ENCODE results near the gene CDK19.
A peak's percentile ranks its signal among the peaks of the same experiment; 100 is the strongest.

Gene CDK19

GRCh38 chr6:110682460-110682853 lies 132.8 kb downstream of the CDK19 start:
- peaks cover 0 to 12% (median 0%) of the 10 kb centered on the region in 4 donors for H3K4me1 ChIP-seq
- H3K27me3 ChIP-seq, result no peaks in the 10 kb centered on the region
- intact Hi-C loops (cut with DNase I; ENCODE audit: low total_unique reads), result loop anchor here (5.0 kb wide), 1 partner anchor 195 kb away; no protein-coding TSS in a partner anchor
- peak in 1 of 2 donors; percentile 58 for DNase-seq
- TF ChIP-seq CTCF (IDR thresholded peaks at IDR 0.05), result peak; percentile 60 to 77
- H3K36me3 ChIP-seq, result no peaks in the 10 kb centered on the region
- no peaks in the 10 kb centered on the region for H3K9me3 ChIP-seq
- H3K27ac ChIP-seq, result no peak overlapping the region
- H3K4me3 ChIP-seq, result no peak overlapping the region

- Histone ChIP-seq H3K4me3 (no peak overlapping the region), H3K27me3 (no peaks in the 10 kb centered on the region), H3K4me1 (peaks cover 0 to 12% (median 0%) of the 10 kb centered on the region in 4 donors), H3K27ac (peak overlapping the region in 1 of 2 donors; percentile 17), H3K36me3 (no peaks in the 10 kb centered on the region), H3K9me3 (no peaks in the 10 kb centered on the region)
- TF ChIP-seq CTCF (IDR thresholded peaks at IDR 0.05), result no peak
- intact Hi-C loops (cut with DNase I; ENCODE audit: low total_unique reads), result loop anchor here (5.0 kb wide), 1 partner anchor 196 kb away; no protein-coding TSS in a partner anchor
- no peak for DNase-seq
These were observed 133.5 kb downstream of the CDK19 start for GRCh38 chr6:110681543-110682459.

GRCh38 chr6:110676396-110676795 lies 138.9 kb downstream of the CDK19 start:
- DNase-seq, result no peak
- intact Hi-C loops (cut with DNase I; ENCODE audit: low total_unique reads), result no loop called here
- Histone ChIP-seq H3K4me3 (no peak overlapping the region), H3K27ac (no peak overlapping the region), H3K36me3 (no peaks in the 10 kb centered on the region), H3K27me3 (no peaks in the 10 kb centered on the region), H3K9me3 (no peaks in the 10 kb centered on the region), H3K4me1 (no peaks in the 10 kb centered on the region)
- TF ChIP-seq CTCF (IDR thresholded peaks at IDR 0.05), result no peak

GRCh38 chr6:110674096-110674495 lies 141.2 kb downstream of the CDK19 start:
- no peak for DNase-seq
- Histone ChIP-seq H3K9me3 (no peaks in the 10 kb centered on the region), H3K36me3 (no peaks in the 10 kb centered on the region), H3K27me3 (no peaks in the 10 kb centered on the region), H3K27ac (no peak overlapping the region), H3K4me1 (no peaks in the 10 kb centered on the region), H3K4me3 (no peak overlapping the region)
- no peak for TF ChIP-seq CTCF (IDR thresholded peaks at IDR 0.05)
- intact Hi-C loops (cut with DNase I; ENCODE audit: low total_unique reads), result no loop called here

GRCh38 chr6:110672122-110672521 lies 143.1 kb downstream of the CDK19 start:
- H3K27me3 ChIP-seq, result no peaks in the 10 kb centered on the region
- no peak for TF ChIP-seq CTCF (IDR thresholded peaks at IDR 0.05)
- H3K4me1 ChIP-seq, result no peaks in the 10 kb centered on the region
- H3K36me3 ChIP-seq, result no peaks in the 10 kb centered on the region
- H3K4me3 ChIP-seq, result no peak overlapping the region
- no peaks in the 10 kb centered on the region for H3K9me3 ChIP-seq
- no peak overlapping the region for H3K27ac ChIP-seq
- intact Hi-C loops (cut with DNase I; ENCODE audit: low total_unique reads), result no loop called here
- no peak for DNase-seq
